ENCODE results near the gene BRD3OS. TPM values are rescaled to one million over a fixed set of nuclear protein-coding genes. Genes with fewer than 3 reads are reported as not detected.

Gene BRD3OS
- polyA plus RNA-seq, 1 of the 3 experiments (the other 2 are of a cell fraction): 23.1 TPM

- TF ChIP-seq RXRA (IDR thresholded peaks at IDR 0.05; ENCODE audit: borderline replicate concordance, low read depth): no peak
- TF ChIP-seq, protein P1, sequence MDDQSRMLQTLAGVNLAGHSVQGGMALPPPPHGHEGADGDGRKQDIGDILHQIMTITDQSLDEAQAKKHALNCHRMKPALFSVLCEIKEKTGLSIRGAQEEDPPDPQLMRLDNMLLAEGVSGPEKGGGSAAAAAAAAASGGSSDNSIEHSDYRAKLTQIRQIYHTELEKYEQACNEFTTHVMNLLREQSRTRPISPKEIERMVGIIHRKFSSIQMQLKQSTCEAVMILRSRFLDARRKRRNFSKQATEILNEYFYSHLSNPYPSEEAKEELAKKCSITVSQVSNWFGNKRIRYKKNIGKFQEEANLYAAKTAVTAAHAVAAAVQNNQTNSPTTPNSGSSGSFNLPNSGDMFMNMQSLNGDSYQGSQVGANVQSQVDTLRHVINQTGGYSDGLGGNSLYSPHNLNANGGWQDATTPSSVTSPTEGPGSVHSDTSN (IDR thresholded peaks at IDR 0.05): no peak
- no peak for TF ChIP-seq CHD2 (IDR thresholded peaks at IDR 0.05; ENCODE audit: low read length, partially characterized antibody)
- peak; percentile 52 for TF ChIP-seq POLR2AphosphoS5 (IDR thresholded peaks at IDR 0.05; ENCODE audit: low read depth, low read length)
- no peak for TF ChIP-seq TCF12 (IDR thresholded peaks at IDR 0.05)
- TF ChIP-seq, protein P2, sequence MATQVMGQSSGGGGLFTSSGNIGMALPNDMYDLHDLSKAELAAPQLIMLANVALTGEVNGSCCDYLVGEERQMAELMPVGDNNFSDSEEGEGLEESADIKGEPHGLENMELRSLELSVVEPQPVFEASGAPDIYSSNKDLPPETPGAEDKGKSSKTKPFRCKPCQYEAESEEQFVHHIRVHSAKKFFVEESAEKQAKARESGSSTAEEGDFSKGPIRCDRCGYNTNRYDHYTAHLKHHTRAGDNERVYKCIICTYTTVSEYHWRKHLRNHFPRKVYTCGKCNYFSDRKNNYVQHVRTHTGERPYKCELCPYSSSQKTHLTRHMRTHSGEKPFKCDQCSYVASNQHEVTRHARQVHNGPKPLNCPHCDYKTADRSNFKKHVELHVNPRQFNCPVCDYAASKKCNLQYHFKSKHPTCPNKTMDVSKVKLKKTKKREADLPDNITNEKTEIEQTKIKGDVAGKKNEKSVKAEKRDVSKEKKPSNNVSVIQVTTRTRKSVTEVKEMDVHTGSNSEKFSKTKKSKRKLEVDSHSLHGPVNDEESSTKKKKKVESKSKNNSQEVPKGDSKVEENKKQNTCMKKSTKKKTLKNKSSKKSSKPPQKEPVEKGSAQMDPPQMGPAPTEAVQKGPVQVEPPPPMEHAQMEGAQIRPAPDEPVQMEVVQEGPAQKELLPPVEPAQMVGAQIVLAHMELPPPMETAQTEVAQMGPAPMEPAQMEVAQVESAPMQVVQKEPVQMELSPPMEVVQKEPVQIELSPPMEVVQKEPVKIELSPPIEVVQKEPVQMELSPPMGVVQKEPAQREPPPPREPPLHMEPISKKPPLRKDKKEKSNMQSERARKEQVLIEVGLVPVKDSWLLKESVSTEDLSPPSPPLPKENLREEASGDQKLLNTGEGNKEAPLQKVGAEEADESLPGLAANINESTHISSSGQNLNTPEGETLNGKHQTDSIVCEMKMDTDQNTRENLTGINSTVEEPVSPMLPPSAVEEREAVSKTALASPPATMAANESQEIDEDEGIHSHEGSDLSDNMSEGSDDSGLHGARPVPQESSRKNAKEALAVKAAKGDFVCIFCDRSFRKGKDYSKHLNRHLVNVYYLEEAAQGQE (IDR thresholded peaks at IDR 0.05; ENCODE audit: low read depth, low read length): no peak
- no peak for TF ChIP-seq MXI1 (IDR thresholded peaks at IDR 0.05; ENCODE audit: low read depth, low read length)
Observed at GRCh38 chr9:133992780-133993634, 32.3 kb upstream of the BRD3OS start (continued).

DNA sequence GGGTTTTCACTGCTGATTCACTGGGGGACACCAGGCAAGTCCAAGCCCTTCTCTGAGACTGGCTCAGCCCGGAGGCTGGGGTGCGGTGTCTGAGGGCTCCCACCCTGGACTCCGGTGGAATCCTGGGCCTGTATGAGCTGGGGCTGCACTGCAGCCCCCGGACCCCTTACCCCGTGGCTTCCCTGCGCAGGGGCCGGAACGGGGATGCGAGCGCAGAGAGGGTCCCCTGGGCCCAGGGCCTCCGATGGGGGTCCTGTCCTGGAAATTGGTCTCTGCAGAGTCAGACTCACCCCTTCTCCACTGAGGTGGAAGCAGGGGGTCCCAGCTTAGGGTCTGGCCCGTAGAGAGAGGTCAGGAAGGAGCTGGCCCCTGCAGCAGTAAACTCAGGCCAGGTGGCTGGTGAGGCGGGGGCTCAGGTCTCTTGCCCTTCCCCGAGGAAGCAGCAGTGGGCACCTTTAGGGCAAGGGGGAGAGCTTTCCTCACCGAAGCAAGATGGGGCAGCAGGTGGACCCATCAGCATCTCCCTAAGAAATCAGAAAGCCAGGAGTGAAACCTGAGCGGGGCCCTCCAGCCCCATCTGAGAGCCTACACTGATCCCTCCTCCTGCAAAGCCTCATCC lies 31.5 kb upstream of the BRD3OS start:
- peaks cover 6 to 34% of the 10 kb centered on the region in 2 experiments; a peak in 3 of 4 replicates for H3K4me1 ChIP-seq (ENCODE audit: control insufficient read depth in 1 of 2, insufficient read depth in 2 of 2, low read depth in 1 of 2, low read length in 1 of 2)
- H3K36me3 ChIP-seq (replicated peaks in 1 of 2; ENCODE audit: control insufficient read depth in 1 of 2, insufficient read depth in 2 of 2, low read length in 1 of 2): no peaks in the 10 kb centered on the region
- WGBS (ENCODE audit: low lambda C conversion rate): 20% methylated on average over 1 of the region's 16 CpGs
- H3K9ac ChIP-seq: peak overlapping the region; percentile 88; the same call in 1 of the 2 replicates
- no peaks in the 10 kb centered on the region for H3K9me2 ChIP-seq
- peak overlapping the region; percentile 100 for H3K4me2 ChIP-seq
- DNase-seq: no peak
- ChIA-PET CTCF (interaction anchor here (0.6 to 7.3 kb wide), 67 partner anchors 8 to 449 kb away, joined by 3 to 236 read pairs (median 6); partner anchors contain the start of genes BRD3OS and SARDH), POLR2A (interaction anchor here (0.7 to 2.2 kb wide), 11 partner anchors 12 to 256 kb away, joined by 3 to 8 read pairs (median 3); partner anchors contain the start of gene SARDH)
- H3K4me3 ChIP-seq (ENCODE audit: low read depth in 2 of 2, low read length in 1 of 2): peak overlapping the region; percentile 75 to 87
- H3K27me3 ChIP-seq (ENCODE audit: insufficient read depth): no peaks in the 10 kb centered on the region
- H3F3A ChIP-seq (replicated peaks; ENCODE audit: insufficient read depth): no peaks in the 10 kb centered on the region
- H3K27ac ChIP-seq (ENCODE audit: low read depth in 2 of 2, low read length in 1 of 2): peak overlapping the region; percentile 82 to 93
- H3K79me2 ChIP-seq (ENCODE audit: insufficient read depth): peaks cover 43% of the 10 kb centered on the region
- H2AFZ ChIP-seq (ENCODE audit: low read depth): 0 out of 2 replicates have a peak overlapping the region, but pooled peaks have one; percentile 56
- H3K9me3 ChIP-seq: no peaks in the 10 kb centered on the region
- peaks cover 30% of the 10 kb centered on the region for H4K20me1 ChIP-seq (ENCODE audit: insufficient read depth)
- TF ChIP-seq RFX5 (IDR thresholded peaks at IDR 0.05; ENCODE audit: low read length) (no peak), NRF1 (IDR thresholded peaks at IDR 0.05; ENCODE audit: low read depth, low read length) (no peak), POLR2AphosphoS5 (IDR thresholded peaks at IDR 0.05; ENCODE audit: low read depth, low read length) (no peak), FOXM1 (IDR thresholded peaks at IDR 0.05; ENCODE audit: low read depth) (no peak), SMC3 (IDR thresholded peaks at IDR 0.05; ENCODE audit: low read depth, low read length) (no peak), TEAD4 (IDR thresholded peaks at IDR 0.05; ENCODE audit: borderline replicate concordance, insufficient read depth) (no peak), GATA2 (CRISPR knock-in tag; IDR thresholded peaks at IDR 0.05) (no peak), RXRA (IDR thresholded peaks at IDR 0.05; ENCODE audit: borderline replicate concordance, low read depth) (no peak), MEF2A (IDR thresholded peaks at IDR 0.05; ENCODE audit: borderline replicate concordance, low read depth) (no peak), NFIC (IDR thresholded peaks at IDR 0.05; ENCODE audit: borderline replicate concordance) (no peak), JUND (IDR thresholded peaks at IDR 0.05) (no peak)
- TF ChIP-seq, protein P1 (IDR thresholded peaks at IDR 0.05): no peak
- TF ChIP-seq, protein P3, sequence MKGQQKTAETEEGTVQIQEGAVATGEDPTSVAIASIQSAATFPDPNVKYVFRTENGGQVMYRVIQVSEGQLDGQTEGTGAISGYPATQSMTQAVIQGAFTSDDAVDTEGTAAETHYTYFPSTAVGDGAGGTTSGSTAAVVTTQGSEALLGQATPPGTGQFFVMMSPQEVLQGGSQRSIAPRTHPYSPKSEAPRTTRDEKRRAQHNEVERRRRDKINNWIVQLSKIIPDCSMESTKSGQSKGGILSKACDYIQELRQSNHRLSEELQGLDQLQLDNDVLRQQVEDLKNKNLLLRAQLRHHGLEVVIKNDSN (IDR thresholded peaks at IDR 0.05; ENCODE audit: borderline replicate concordance, low read depth): no peak
- TF ChIP-seq, protein P4, sequence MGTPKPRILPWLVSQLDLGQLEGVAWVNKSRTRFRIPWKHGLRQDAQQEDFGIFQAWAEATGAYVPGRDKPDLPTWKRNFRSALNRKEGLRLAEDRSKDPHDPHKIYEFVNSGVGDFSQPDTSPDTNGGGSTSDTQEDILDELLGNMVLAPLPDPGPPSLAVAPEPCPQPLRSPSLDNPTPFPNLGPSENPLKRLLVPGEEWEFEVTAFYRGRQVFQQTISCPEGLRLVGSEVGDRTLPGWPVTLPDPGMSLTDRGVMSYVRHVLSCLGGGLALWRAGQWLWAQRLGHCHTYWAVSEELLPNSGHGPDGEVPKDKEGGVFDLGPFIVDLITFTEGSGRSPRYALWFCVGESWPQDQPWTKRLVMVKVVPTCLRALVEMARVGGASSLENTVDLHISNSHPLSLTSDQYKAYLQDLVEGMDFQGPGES (IDR thresholded peaks at IDR 0.05; ENCODE audit: low read depth, low read length): no peak
- TF ChIP-seq, protein P5, sequence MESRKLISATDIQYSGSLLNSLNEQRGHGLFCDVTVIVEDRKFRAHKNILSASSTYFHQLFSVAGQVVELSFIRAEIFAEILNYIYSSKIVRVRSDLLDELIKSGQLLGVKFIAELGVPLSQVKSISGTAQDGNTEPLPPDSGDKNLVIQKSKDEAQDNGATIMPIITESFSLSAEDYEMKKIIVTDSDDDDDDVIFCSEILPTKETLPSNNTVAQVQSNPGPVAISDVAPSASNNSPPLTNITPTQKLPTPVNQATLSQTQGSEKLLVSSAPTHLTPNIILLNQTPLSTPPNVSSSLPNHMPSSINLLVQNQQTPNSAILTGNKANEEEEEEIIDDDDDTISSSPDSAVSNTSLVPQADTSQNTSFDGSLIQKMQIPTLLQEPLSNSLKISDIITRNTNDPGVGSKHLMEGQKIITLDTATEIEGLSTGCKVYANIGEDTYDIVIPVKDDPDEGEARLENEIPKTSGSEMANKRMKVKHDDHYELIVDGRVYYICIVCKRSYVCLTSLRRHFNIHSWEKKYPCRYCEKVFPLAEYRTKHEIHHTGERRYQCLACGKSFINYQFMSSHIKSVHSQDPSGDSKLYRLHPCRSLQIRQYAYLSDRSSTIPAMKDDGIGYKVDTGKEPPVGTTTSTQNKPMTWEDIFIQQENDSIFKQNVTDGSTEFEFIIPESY (IDR thresholded peaks at IDR 0.05; ENCODE audit: borderline replicate concordance, low read depth): no peak
